GM12892 (cell line): ENCODE results near the gene CD8B.

Experiments
- DNase-seq: peaks from one replicate; pipeline ENCODE4 v3.0.0; 2011; ENCODE audit not compliant: insufficient read length
- FAIRE-seq: peaks from 2 replicates; lab custom pipeline; 2011; peaks lifted over from hg19 to GRCh38; lab: Jason Lieb, UNC
- POLR2A ChIP-seq: IDR thresholded peaks from 2 replicates; pipeline ENCODE4 v1.6.1; 2011; ENCODE audit warnings: low read depth, low read length, control low read depth
- POLR2AphosphoS5 ChIP-seq: IDR thresholded peaks from 2 replicates; pipeline ENCODE4 v1.6.1; 2011; ENCODE audit warnings: low read depth, low read length, control low read depth
- TAF1 ChIP-seq: IDR thresholded peaks from 2 replicates; pipeline ENCODE4 v1.6.1; 2011; ENCODE audit warnings: low read depth, mild to moderate bottlenecking, control low read depth, low read length, borderline replicate concordance

CD8B gene

GRCh38 chr2:86818957-86819356 is 42.7 kb downstream of the CD8B start:
- FAIRE-seq (no peak), DNase-seq (no peak)
- no peak for TF ChIP-seq POLR2A
- TF ChIP-seq TAF1, result no peak
- TF ChIP-seq POLR2AphosphoS5, result no peak

DNA sequence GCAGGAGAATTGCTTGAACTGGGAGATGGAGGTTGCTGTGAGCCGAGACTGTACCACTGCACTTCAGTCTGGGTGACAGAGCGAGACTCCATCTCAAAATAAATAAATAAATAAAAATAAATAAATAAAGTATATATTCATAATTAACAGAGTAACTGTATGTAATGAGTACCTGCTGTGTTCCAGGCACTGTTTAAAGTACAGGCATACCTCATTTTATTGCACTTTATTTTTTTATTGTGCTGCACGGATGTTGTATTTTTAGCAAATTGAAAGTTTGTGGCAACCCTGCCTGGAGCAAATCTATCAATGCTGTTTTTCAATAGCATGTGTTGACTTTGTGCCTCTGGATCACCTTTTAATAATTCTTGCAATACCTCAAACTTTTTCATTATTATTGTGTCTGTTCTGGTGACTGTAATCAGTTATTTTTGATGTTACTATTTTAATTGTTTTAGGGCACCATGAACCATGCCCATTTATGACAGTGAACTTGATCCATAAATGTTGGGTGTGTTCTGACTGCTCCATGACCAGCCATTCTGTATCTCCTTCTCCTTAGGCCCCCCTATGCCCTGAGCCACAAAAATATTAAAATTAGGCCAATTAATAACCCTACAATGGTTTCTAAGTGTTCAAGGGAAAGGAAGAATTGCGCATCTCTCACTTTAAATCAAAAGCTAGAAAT is 43.4 kb downstream of the CD8B start:
- DNase-seq (no peak), FAIRE-seq (no peak)
- no peak for TF ChIP-seq POLR2AphosphoS5
- no peak for TF ChIP-seq TAF1
- no peak for TF ChIP-seq POLR2A

- DNase-seq (no peak), FAIRE-seq (no peak)
- TF ChIP-seq POLR2AphosphoS5 (no peak), TAF1 (no peak), POLR2A (no peak)
Measured at GRCh38 chr2:86815611-86816010, 46.1 kb downstream of the CD8B start.

GRCh38 chr2:86809481-86810121 is 52.1 kb downstream of the CD8B start:
- no peak for FAIRE-seq

DNA sequence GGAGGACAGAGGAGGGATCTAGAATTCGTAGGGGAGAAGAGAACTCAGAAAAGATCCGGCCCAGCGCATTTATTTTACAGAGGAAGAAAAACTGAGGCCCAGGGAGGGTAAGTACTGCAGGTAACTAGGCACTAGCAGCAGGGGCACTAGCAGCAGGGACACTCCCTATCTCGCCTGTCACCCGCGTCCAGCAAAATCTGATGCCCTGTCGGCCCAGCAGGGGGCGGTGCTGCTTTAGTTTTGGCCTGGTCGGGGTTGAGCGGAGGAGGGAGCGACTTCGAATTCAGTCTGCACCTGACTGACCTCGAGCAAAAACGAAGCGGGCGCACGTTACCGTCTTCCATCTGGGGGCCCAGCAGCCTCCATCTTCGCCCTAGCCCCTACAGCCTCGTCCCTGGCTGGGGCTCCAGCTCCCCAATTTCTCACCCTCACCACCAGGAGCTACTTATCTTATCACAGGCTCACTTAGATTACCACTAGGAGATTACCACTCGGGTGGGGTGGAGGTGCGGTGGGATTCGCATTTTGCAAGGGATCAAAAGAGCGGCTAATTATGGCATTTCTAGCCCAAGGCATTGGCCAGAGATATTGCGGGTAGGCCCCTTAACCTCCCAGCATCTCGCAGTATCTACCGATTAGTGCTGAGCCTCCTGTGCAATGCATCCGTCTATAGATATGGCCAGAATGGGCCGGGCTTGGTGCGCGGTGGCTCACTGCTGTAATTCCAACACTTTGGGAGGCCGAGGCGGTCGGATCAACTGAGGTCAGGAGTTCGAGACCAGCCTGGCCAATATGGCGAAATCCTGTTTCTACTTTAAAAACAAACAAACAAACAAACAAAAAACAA is 53.1 kb downstream of the CD8B start:
- TF ChIP-seq POLR2A, result no peak
- no peak for TF ChIP-seq TAF1
- TF ChIP-seq POLR2AphosphoS5, result no peak
- peak; percentile 88 for FAIRE-seq
- peak; percentile 93 for DNase-seq

More at GRCh38 chr2:86809481-86810121, 52.1 kb downstream of the CD8B start:
- TF ChIP-seq TAF1, result no peak
- DNase-seq, result no peak

DNA sequence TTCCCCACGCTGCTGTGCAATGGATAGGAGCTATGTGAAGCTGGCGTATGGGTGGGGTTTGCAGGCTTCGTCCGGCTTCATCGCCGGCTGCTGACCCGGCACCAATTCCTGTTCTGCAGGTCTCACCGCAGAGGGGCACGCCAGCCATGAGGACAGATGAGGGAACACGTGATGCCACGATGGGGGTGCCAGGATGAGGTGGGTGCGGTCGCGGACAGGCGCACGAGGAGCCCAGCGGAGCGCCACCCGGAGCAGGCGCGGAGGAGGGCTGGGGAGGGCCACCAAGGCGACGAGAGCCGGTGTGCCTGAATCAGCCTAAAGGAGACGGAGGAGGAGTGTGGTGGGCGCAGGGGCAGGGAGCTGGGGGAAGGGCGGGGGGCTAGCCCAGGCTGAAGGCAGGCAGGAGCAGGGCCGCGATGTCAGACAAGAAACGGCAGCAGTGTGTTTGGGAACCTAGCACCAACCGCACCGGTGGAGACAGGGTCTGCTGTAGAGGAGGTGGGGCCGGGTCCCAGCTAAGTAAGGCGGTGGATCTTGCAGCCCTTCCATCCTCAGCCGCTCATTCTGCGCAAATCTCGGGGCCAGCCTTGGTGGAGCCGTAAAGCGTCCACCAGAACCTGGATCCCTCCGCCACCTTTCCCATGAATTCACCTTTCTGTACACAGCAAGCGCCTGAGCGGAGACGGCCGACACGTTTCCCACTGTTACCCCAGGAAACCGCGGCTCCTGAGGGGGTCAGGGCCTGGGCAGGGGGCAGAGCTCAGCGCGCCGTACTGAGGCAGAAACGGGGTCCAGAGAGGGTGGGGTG is 54.0 kb downstream of the CD8B start:
- no peak for TF ChIP-seq TAF1
- no peak for TF ChIP-seq POLR2AphosphoS5
- no peak for DNase-seq
- FAIRE-seq, result peak; percentile 30

GRCh38 chr2:86807133-86807467 is 54.6 kb downstream of the CD8B start:
- FAIRE-seq (no peak), DNase-seq (no peak)
- TF ChIP-seq TAF1, result no peak

DNA sequence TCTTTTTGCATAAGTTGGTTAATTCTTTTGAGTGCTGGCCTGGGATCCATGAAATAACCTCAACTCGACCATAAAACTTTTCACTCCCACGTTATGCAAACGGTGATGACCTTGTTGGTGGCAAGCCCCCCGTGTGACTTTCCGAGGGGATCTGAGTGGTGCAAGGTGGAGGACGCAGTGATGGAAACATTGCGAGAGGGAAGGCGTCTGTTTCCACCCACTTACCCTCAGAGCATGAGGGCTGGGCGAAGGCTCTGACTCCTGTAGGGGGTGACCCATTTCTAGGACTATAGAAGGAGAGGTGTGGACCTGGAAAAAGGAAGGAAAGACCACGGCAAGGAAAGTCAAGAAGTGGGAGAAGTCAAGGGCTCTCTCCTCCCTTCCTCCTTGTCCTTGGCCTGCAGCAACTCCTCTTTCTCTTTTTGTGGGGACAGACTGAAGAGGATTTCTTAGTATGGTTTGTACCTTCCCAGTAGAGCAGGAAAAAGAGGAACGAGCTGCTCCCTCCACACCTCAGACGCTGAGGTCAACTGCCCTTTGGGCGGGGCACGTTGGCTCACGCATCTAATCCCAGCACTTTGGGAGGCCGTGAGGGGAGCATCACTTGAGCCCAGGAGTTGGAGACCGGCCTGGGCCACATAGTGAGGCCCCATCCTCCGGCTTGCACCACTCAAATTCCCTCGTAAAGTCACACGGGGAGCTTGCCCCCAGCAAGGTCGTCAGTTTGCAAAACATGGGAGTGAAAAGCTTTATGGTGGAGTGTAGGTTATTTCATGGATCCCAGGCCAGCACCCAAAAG is 55.4 kb downstream of the CD8B start:
- FAIRE-seq (no peak), DNase-seq (no peak)
- TF ChIP-seq POLR2A (no peak), POLR2AphosphoS5 (no peak), TAF1 (no peak)

GRCh38 chr2:86800856-86801567 is 60.7 kb downstream of the CD8B start:
- no peak for TF ChIP-seq POLR2A
- no peak for TF ChIP-seq TAF1
- DNase-seq, result no peak
- FAIRE-seq, result no peak

DNA sequence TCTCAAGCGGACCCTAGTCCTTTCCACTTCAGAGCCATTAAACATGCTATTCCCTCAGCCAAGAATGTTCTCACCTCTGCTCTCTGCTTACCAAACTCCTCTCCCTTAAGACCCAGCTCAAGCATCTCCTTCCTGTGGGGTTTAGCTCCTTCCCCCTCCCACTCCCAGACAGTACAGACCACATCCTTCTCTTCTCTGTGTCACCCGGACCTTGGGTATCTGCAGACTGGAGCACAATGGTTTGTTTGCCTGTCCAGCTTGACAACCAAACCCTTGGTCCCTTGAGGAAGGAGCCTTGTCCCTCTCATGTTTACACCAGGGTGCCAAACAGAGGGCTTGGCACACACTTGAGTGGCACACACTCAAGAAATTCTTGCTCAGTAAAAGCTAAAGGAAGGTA is 66.8 kb downstream of the CD8B start:
- DNase-seq (no peak), FAIRE-seq (no peak)
- TF ChIP-seq POLR2A (no peak), POLR2AphosphoS5 (no peak), TAF1 (no peak)
